Mesenchymal stem cell (in vitro differentiated cells and primary cell): Measurements from ENCODE around the gene RGP1.

ENCODE experiments used
- DNase-seq: peaks from one replicate; pipeline ENCODE4 v3.0.0-alpha.2; 2013
- H2AFZ ChIP-seq: one replicate; pipeline ENCODE4 v1.6.1; 2013; ENCODE audit warnings: low read depth, mild to moderate bottlenecking, control low read depth, inconsistent platforms, low read length, moderate library complexity
- H2AK5ac ChIP-seq: 2 replicates; pipeline ENCODE4 v1.6.1; 2013; ENCODE audit warnings: low read length, moderate library complexity, mild to moderate bottlenecking, inconsistent platforms; ENCODE audit not compliant: severe bottlenecking
- H2BK120ac ChIP-seq: one replicate; pipeline ENCODE4 v1.6.1; 2013; ENCODE audit warnings: low read depth, mild to moderate bottlenecking, inconsistent platforms, low read length, moderate library complexity
- H2BK12ac ChIP-seq, 2 experiments: one replicate each; pipeline ENCODE4 v1.6.1; 2013; ENCODE audit warnings: inconsistent platforms in 2 of 2, low read length in 2 of 2, mild to moderate bottlenecking in 2 of 2, moderate library complexity in 2 of 2, control low read depth in 1 of 2
- H2BK15ac ChIP-seq: one replicate; pipeline ENCODE4 v1.6.1; 2013; ENCODE audit warnings: mild to moderate bottlenecking, low read depth, inconsistent platforms; ENCODE audit not compliant: poor library complexity, severe bottlenecking
- H2BK5ac ChIP-seq: 2 replicates; pipeline ENCODE4 v1.6.1; 2013; ENCODE audit warnings: low read depth, mild to moderate bottlenecking, low read length, control low read depth, inconsistent platforms; ENCODE audit not compliant: poor library complexity, severe bottlenecking
- H3K14ac ChIP-seq, 2 experiments: one replicate each; pipeline ENCODE4 v1.6.1; 2013; ENCODE audit warnings: inconsistent platforms in 2 of 2, low read length in 2 of 2, control low read depth in 1 of 2, mild to moderate bottlenecking in 1 of 2, moderate library complexity in 1 of 2
- H3K18ac ChIP-seq, 2 experiments: one replicate each; pipeline ENCODE4 v1.6.1; 2013; ENCODE audit warnings: inconsistent platforms in 2 of 2, low read length in 2 of 2, control low read depth in 1 of 2, low read depth in 1 of 2, mild to moderate bottlenecking in 1 of 2
- H3K23ac ChIP-seq, 2 experiments: one replicate each; pipeline ENCODE4 v1.6.1; 2013; ENCODE audit warnings: inconsistent platforms in 2 of 2, low read length in 2 of 2, mild to moderate bottlenecking in 2 of 2, moderate library complexity in 2 of 2, control low read depth in 1 of 2
- H3K27ac ChIP-seq: 2 replicates; pipeline ENCODE4 v1.5.1; 2013; ENCODE audit warnings: mild to moderate bottlenecking, moderate library complexity, low read length, control low read depth, inconsistent platforms; ENCODE audit not compliant: poor library complexity, severe bottlenecking
- H3K27me3 ChIP-seq, 2 experiments: 2 replicates each; pipeline versions ENCODE4 v1.6.1 to v1.7.0; 2013; ENCODE audit warnings: low read length in 2 of 2, mild to moderate bottlenecking in 2 of 2, moderate library complexity in 2 of 2, control low read depth in 1 of 2, inconsistent platforms in 1 of 2; ENCODE audit not compliant: control insufficient read depth in 1 of 2, insufficient read depth in 1 of 2
- H3K36me3 ChIP-seq, 2 experiments: 2 replicates each; pipeline versions ENCODE4 v1.6.1 to v1.7.0; 2013; ENCODE audit warnings: low read length in 2 of 2, control low read depth in 1 of 2, inconsistent platforms in 1 of 2, low read depth in 1 of 2, mild to moderate bottlenecking in 1 of 2; ENCODE audit not compliant: insufficient read depth in 2 of 2, control insufficient read depth in 1 of 2
- H3K4ac ChIP-seq, 2 experiments: one replicate each; pipeline ENCODE4 v1.6.1; 2013; ENCODE audit warnings: inconsistent platforms in 2 of 2, low read length in 2 of 2, mild to moderate bottlenecking in 2 of 2, moderate library complexity in 2 of 2, control low read depth in 1 of 2, low read depth in 1 of 2
- H3K4me1 ChIP-seq: 2 replicates; pipeline ENCODE4 v1.6.1; 2013; ENCODE audit warnings: low read depth, low read length, control low read depth; ENCODE audit not compliant: control insufficient read depth, insufficient read depth
- H3K4me2 ChIP-seq: 2 replicates; pipeline ENCODE4 v1.6.1; 2013; ENCODE audit warnings: low read length, mild to moderate bottlenecking, inconsistent platforms; ENCODE audit not compliant: poor library complexity, severe bottlenecking
- H3K4me3 ChIP-seq, 2 experiments: 2 replicates each; pipeline versions ENCODE4 v1.5.1 to v1.7.0; 2013; ENCODE audit warnings: low read length in 2 of 2, mild to moderate bottlenecking in 2 of 2, control low read depth in 1 of 2, low read depth in 1 of 2; ENCODE audit not compliant: insufficient read depth in 1 of 2
- H3K79me1 ChIP-seq: replicated peaks from 2 replicates; pipeline ENCODE4 v1.6.1; 2013; ENCODE audit warnings: mild to moderate bottlenecking, control low read depth, low read length, inconsistent platforms; ENCODE audit not compliant: poor library complexity, severe bottlenecking
- H3K9ac ChIP-seq: 2 replicates; pipeline ENCODE4 v1.7.0; 2013; ENCODE audit warnings: mild to moderate bottlenecking, low read length, moderate library complexity
- H3K9me3 ChIP-seq: 2 replicates; pipeline ENCODE4 v1.7.0; 2013; ENCODE audit warnings: mild to moderate bottlenecking, low read length; ENCODE audit not compliant: control insufficient read depth
- H4K8ac ChIP-seq: one replicate; pipeline ENCODE4 v1.6.1; 2013; ENCODE audit warnings: inconsistent platforms, mild to moderate bottlenecking, low read length, moderate library complexity
- H4K91ac ChIP-seq: one replicate; pipeline ENCODE4 v1.6.1; 2013; ENCODE audit warnings: mild to moderate bottlenecking, low read length, inconsistent platforms
- WGBS: methylation state at CpG from one replicate; pipeline ENCODE4 v1.1.7; 2013; ENCODE audit warnings: mixed read lengths; 5-methylcytosine and 5-hydroxymethylcytosine counted together

Gene RGP1

DNA sequence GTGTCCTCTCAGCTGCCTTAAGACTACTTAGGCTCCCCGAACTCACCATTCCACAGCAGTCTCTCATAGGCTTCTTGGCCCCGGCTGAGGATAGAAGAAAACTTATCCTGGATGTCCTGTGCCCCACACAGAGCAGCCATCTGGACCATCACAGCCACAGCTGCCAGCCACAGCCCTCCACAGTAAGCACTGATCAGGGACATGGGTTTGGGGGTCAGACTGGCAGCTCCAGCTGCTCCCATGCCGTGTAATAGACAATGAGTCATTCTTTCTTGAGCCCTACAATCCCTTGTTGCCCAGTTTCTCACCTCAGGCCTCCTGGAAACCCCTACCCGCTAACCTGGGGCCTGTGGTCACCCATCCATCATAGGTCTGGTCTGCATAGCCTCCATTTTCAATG is 10.9 kb upstream of the RGP1 start:
- Histone ChIP-seq H3K18ac (no peak overlapping the region), H3K9me3 (no peaks in the 10 kb centered on the region), H3K36me3 (peaks cover 67 to 86% of the 10 kb centered on the region in 2 experiments), H4K8ac (no peak overlapping the region), H3K9ac (no peak overlapping the region), H3K4me1 (peaks cover 5% of the 10 kb centered on the region), H3K27me3 (no peaks in the 10 kb centered on the region), H2AK5ac (no peak overlapping the region), H3K23ac (no peak overlapping the region), H2BK15ac (no peak overlapping the region), H3K4ac (no peak overlapping the region), H2AFZ (no peak overlapping the region), H4K91ac (no peak overlapping the region), H3K27ac (no peak overlapping the region), H3K4me2 (no peak overlapping the region), H3K14ac (no peak overlapping the region), H2BK5ac (no peak overlapping the region), H2BK120ac (no peak overlapping the region), H3K79me1 (peaks cover 35% of the 10 kb centered on the region), H2BK12ac (no peak overlapping the region), H3K4me3 (no peak overlapping the region)
- 94% methylated on average over 4 of the region's 4 CpGs for WGBS
- no peak for DNase-seq

DNA sequence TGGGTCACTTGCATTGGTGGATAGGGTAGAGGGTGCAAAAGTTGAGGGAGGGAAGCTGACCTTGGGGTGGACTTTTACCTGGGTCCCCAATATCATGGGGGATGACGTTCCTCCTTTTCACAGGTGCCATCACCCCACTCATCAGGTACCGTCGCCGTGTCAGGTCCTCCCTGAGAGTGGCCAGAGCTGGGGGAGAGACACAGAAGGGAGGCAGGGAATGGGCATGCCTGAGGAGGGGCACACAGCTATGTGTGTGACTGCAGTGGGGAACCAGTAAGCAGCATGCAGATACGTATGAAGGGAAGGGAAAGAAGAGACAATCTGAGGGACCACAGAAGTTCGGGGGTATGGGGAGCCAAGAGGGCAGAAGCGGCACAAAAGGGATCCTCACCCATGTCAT is 10.2 kb upstream of the RGP1 start:
- Histone ChIP-seq H2AFZ (no peak overlapping the region), H3K4me2 (no peak overlapping the region), H2BK15ac (no peak overlapping the region), H2AK5ac (no peak overlapping the region), H3K9me3 (no peaks in the 10 kb centered on the region), H3K79me1 (peaks cover 38% of the 10 kb centered on the region), H3K14ac (no peak overlapping the region), H3K23ac (no peak overlapping the region), H3K4me3 (no peak overlapping the region), H3K27me3 (no peaks in the 10 kb centered on the region), H2BK5ac (no peak overlapping the region), H3K4me1 (peaks cover 4% of the 10 kb centered on the region), H2BK12ac (no peak overlapping the region), H4K8ac (no peak overlapping the region), H3K27ac (no peak overlapping the region), H3K36me3 (peaks cover 71 to 94% of the 10 kb centered on the region in 2 experiments), H3K4ac (no peak overlapping the region), H2BK120ac (no peak overlapping the region), H3K18ac (no peak overlapping the region), H4K91ac (no peak overlapping the region), H3K9ac (no peak overlapping the region)
- 98% methylated on average over 6 of the region's 7 CpGs for WGBS
- no peak for DNase-seq

DNA sequence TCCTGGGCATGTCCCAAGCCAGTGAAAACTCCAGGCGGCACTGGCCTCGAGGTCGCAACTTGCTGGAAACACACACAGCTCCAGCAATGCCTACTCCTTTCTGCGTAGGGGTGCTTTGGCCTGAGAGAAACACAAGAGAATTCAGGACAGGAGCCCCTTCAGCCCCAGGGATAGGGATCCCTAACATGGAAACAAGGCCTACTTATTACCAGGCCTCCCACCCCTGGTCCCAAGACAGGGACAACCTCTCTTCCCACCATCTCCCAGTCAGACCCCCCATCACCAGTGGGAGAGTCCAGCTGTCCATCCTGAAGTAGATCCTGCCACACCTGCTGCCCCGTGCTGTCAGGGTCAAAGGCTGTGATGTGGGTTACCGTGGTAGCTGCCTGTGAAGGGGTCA is 8.8 kb upstream of the RGP1 start:
- Histone ChIP-seq H3K4ac (no peak overlapping the region), H2AFZ (no peak overlapping the region), H3K9me3 (no peaks in the 10 kb centered on the region), H3K4me3 (no peak overlapping the region), H2BK15ac (no peak overlapping the region), H4K91ac (no peak overlapping the region), H3K9ac (no peak overlapping the region), H3K23ac (no peak overlapping the region), H2BK120ac (no peak overlapping the region), H3K4me1 (peaks cover 3% of the 10 kb centered on the region), H3K4me2 (no peak overlapping the region), H3K36me3 (peaks cover 75 to 92% of the 10 kb centered on the region in 2 experiments), H2BK12ac (no peak overlapping the region), H3K79me1 (peaks cover 40% of the 10 kb centered on the region), H3K27ac (no peak overlapping the region), H4K8ac (no peak overlapping the region), H3K14ac (no peak overlapping the region), H2BK5ac (no peak overlapping the region), H3K27me3 (no peaks in the 10 kb centered on the region), H3K18ac (no peak overlapping the region), H2AK5ac (no peak overlapping the region)
- 93% methylated on average over 5 of the region's 6 CpGs for WGBS
- DNase-seq = no peak

DNA sequence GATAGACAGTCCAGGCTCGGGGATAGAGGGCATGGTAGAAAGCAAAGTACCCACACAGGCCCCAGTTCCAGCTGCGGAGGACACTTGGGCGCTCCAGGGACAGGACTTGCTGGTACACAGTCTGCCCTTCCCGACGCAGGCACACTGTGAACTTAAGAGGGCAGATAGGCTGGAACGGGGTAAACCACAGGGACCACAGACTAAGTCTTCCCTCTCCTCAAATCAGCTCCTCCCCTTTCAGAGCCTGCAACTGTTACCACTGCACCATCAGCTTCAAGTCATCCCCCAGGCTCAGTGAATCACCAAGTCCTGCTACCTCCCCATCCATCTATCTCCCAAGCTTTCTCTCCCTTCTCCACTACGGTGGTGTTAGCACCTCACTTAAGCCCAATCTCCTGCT is 7.3 kb upstream of the RGP1 start:
- no peak overlapping the region for H3K27ac ChIP-seq
- H4K91ac ChIP-seq = no peak overlapping the region
- H3K4me3 ChIP-seq = no peak overlapping the region
- no peak overlapping the region for H2BK5ac ChIP-seq
- no peak for DNase-seq
- no peak overlapping the region for H2AK5ac ChIP-seq
- no peak overlapping the region for H2BK12ac ChIP-seq
- H3K36me3 ChIP-seq = peaks cover 65 to 81% of the 10 kb centered on the region in 2 experiments
- H3K4ac ChIP-seq = no peak overlapping the region
- no peak overlapping the region for H4K8ac ChIP-seq
- no peak overlapping the region for H3K4me2 ChIP-seq
- no peaks in the 10 kb centered on the region for H3K27me3 ChIP-seq
- H3K14ac ChIP-seq = no peak overlapping the region
- no peaks in the 10 kb centered on the region for H3K9me3 ChIP-seq
- H2AFZ ChIP-seq = no peak overlapping the region
- H3K18ac ChIP-seq = no peak overlapping the region
- no peak overlapping the region for H3K23ac ChIP-seq
- H3K79me1 ChIP-seq = peaks cover 37% of the 10 kb centered on the region
- 96% methylated on average over 7 of the region's 7 CpGs for WGBS
- H3K4me1 ChIP-seq = peaks cover 2% of the 10 kb centered on the region
- H2BK120ac ChIP-seq = no peak overlapping the region
- no peak overlapping the region for H3K9ac ChIP-seq
- no peak overlapping the region for H2BK15ac ChIP-seq
